Measurements from ENCODE around the gene ABHD8. TPM values are rescaled to one million over a fixed set of nuclear protein-coding genes. Genes with fewer than 3 reads are reported as not detected.

Gene ABHD8
- total and polyA plus RNA-seq, 2 of the 13 experiments (the other 11 are each of a cell fraction or from before 2014, with no cell fraction given): 6.3 to 7.2 TPM

DNA sequence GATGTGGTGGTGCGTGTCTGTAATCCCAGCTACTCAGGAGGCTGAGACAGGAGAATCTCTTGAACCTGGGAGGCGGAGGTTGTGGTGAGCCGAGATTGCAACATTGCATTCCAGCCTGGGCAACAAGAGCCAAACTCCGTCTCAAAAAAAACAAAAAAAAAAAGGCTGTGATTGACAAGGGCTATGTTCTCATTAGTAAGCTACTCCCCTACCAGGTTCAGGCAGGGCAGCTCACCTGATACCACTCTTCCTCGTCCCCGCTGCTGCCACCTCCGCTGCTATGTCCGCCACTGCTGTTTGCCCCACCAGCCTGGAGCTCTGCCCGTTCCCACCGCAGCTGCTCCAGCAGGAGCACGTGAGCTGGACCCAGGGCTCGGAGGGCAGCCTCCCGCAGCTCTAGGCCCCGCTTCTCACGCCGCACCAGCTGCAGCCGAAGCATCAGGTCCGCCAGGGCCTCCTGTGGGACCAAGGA lies 48.0 kb downstream of the ABHD8 start (continued):
- TF ChIP-seq ZNF747 (CRISPR knock-in tag; IDR thresholded peaks at IDR 0.05; ENCODE audit: borderline replicate concordance): 0 out of 2 replicates have a peak, but pooled peaks have one; percentile 67
- no peak for TF ChIP-seq ZBTB7A (CRISPR knock-in tag; IDR thresholded peaks at IDR 0.05)
- no peak for TF ChIP-seq ZNF20 (CRISPR knock-in tag; IDR thresholded peaks at IDR 0.05)
- no peak for TF ChIP-seq NBN (conservative IDR thresholded peaks at IDR 0.05)
- TF ChIP-seq EEA1 (CRISPR knock-in tag; IDR thresholded peaks at IDR 0.05; ENCODE audit: borderline replicate concordance): no peak
- no peak for TF ChIP-seq CBX1 (IDR thresholded peaks at IDR 0.05; ENCODE audit: low read depth)
- TF ChIP-seq TOE1 (CRISPR knock-in tag; IDR thresholded peaks at IDR 0.05): no peak
- TF ChIP-seq TBX2 (CRISPR knock-in tag; IDR thresholded peaks at IDR 0.05; ENCODE audit: borderline replicate concordance): 0 out of 2 replicates have a peak, but pooled peaks have one; percentile 49
- no peak for TF ChIP-seq ATF7 (IDR thresholded peaks at IDR 0.05)
- TF ChIP-seq ATF7 (CRISPR knock-in tag; IDR thresholded peaks at IDR 0.05): no peak
- TF ChIP-seq ZNF256 (CRISPR knock-in tag; conservative IDR thresholded peaks at IDR 0.05): no peak
- TF ChIP-seq ZKSCAN5 (CRISPR knock-in tag; IDR thresholded peaks at IDR 0.05): no peak
- TF ChIP-seq GZF1 (CRISPR knock-in tag; IDR thresholded peaks at IDR 0.05): no peak
- TF ChIP-seq, protein P1, sequence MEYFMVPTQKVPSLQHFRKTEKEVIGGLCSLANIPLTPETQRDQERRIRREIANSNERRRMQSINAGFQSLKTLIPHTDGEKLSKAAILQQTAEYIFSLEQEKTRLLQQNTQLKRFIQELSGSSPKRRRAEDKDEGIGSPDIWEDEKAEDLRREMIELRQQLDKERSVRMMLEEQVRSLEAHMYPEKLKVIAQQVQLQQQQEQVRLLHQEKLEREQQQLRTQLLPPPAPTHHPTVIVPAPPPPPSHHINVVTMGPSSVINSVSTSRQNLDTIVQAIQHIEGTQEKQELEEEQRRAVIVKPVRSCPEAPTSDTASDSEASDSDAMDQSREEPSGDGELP (IDR thresholded peaks at IDR 0.05; ENCODE audit: borderline replicate concordance, low read depth): peak; percentile 65; the same call in 1 of the 2 replicates
- TF ChIP-seq U2AF1 (optimal IDR thresholded peaks at IDR 0.05; ENCODE audit: low read depth, low read length): no peak
- 0 out of 2 replicates have a peak, but pooled peaks have one; percentile 21 for TF ChIP-seq POGZ (CRISPR knock-in tag; IDR thresholded peaks at IDR 0.05)
- no peak for TF ChIP-seq ZNF616 (CRISPR knock-in tag; IDR thresholded peaks at IDR 0.05; ENCODE audit: low read depth)
- TF ChIP-seq ATAD3A (CRISPR knock-in tag; IDR thresholded peaks at IDR 0.05): no peak
- TF ChIP-seq ZNF354B (CRISPR knock-in tag; IDR thresholded peaks at IDR 0.05): no peak
- TF ChIP-seq, protein P2, sequence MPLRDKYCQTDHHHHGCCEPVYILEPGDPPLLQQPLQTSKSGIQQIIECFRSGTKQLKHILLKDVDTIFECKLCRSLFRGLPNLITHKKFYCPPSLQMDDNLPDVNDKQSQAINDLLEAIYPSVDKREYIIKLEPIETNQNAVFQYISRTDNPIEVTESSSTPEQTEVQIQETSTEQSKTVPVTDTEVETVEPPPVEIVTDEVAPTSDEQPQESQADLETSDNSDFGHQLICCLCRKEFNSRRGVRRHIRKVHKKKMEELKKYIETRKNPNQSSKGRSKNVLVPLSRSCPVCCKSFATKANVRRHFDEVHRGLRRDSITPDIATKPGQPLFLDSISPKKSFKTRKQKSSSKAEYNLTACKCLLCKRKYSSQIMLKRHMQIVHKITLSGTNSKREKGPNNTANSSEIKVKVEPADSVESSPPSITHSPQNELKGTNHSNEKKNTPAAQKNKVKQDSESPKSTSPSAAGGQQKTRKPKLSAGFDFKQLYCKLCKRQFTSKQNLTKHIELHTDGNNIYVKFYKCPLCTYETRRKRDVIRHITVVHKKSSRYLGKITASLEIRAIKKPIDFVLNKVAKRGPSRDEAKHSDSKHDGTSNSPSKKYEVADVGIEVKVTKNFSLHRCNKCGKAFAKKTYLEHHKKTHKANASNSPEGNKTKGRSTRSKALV (CRISPR knock-in tag; IDR thresholded peaks at IDR 0.05): no peak
- TF ChIP-seq PCBP2 (optimal IDR thresholded peaks at IDR 0.05; ENCODE audit: low read depth, low read length, poor library complexity, severe bottlenecking): no peak
- TF ChIP-seq ZNF558 (CRISPR knock-in tag; IDR thresholded peaks at IDR 0.05; ENCODE audit: borderline replicate concordance): no peak
- TF ChIP-seq, protein P3, sequence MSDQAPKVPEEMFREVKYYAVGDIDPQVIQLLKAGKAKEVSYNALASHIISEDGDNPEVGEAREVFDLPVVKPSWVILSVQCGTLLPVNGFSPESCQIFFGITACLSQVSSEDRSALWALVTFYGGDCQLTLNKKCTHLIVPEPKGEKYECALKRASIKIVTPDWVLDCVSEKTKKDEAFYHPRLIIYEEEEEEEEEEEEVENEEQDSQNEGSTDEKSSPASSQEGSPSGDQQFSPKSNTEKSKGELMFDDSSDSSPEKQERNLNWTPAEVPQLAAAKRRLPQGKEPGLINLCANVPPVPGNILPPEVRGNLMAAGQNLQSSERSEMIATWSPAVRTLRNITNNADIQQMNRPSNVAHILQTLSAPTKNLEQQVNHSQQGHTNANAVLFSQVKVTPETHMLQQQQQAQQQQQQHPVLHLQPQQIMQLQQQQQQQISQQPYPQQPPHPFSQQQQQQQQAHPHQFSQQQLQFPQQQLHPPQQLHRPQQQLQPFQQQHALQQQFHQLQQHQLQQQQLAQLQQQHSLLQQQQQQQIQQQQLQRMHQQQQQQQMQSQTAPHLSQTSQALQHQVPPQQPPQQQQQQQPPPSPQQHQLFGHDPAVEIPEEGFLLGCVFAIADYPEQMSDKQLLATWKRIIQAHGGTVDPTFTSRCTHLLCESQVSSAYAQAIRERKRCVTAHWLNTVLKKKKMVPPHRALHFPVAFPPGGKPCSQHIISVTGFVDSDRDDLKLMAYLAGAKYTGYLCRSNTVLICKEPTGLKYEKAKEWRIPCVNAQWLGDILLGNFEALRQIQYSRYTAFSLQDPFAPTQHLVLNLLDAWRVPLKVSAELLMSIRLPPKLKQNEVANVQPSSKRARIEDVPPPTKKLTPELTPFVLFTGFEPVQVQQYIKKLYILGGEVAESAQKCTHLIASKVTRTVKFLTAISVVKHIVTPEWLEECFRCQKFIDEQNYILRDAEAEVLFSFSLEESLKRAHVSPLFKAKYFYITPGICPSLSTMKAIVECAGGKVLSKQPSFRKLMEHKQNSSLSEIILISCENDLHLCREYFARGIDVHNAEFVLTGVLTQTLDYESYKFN (CRISPR knock-in tag; conservative IDR thresholded peaks at IDR 0.05): peak; percentile 32; the same call in 1 of the 2 replicates
- TF ChIP-seq, protein P4, sequence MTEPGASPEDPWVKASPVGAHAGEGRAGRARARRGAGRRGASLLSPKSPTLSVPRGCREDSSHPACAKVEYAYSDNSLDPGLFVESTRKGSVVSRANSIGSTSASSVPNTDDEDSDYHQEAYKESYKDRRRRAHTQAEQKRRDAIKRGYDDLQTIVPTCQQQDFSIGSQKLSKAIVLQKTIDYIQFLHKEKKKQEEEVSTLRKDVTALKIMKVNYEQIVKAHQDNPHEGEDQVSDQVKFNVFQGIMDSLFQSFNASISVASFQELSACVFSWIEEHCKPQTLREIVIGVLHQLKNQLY (CRISPR knock-in tag; IDR thresholded peaks at IDR 0.05): no peak; the same call in 1 of the 2 replicates
- TF ChIP-seq FOSL2 (CRISPR knock-in tag; IDR thresholded peaks at IDR 0.05): 0 out of 2 replicates have a peak, but pooled peaks have one; percentile 33
- TF ChIP-seq ZNF383 (CRISPR knock-in tag; IDR thresholded peaks at IDR 0.05; ENCODE audit: borderline replicate concordance): no peak
